HCT116 (cell line): ENCODE data around the gene ASCC1.

Experiments used
- CTCF ChIP-seq, 3 experiments: fragments of 200-600 bp in 1 of 3; sonication (generic) in 1 of 3; IDR thresholded peaks in 2 of 3; conservative IDR thresholded peaks in 1 of 3; 2 replicates each; pipeline ENCODE4 v1.5.1; 2012 to 2017; ENCODE audit warnings: low read depth in 2 of 3, low read length in 2 of 3, antibody characterized with exemption in 1 of 3, borderline replicate concordance in 1 of 3, control low read depth in 1 of 3, mild to moderate bottlenecking in 1 of 3, mixed read lengths in 1 of 3, mixed run types in 1 of 3, moderate library complexity in 1 of 3; ENCODE audit not compliant: insufficient read depth in 1 of 3
- EZH2 ChIP-seq: fragments of 200-600 bp; sonication (generic); IDR thresholded peaks from 2 replicates; pipeline ENCODE4 v1.6.1; 2017; ENCODE audit warnings: antibody characterized with exemption, mixed run types
- MAX ChIP-seq: IDR thresholded peaks from 2 replicates; pipeline ENCODE4 v1.6.1; 2012
- POLR2A ChIP-seq: IDR thresholded peaks from 2 replicates; pipeline ENCODE4 v1.7.0; 2011; ENCODE audit warnings: borderline replicate concordance; ENCODE audit not compliant: insufficient read depth, insufficient read length; ENCODE audit errors: extremely low read depth
- RAD21 ChIP-seq: IDR thresholded peaks from 2 replicates; pipeline ENCODE4 v1.6.1; 2012; ENCODE audit warnings: low read depth, mild to moderate bottlenecking

GRCh38 chr10:72218726-72219125 is 2.6 kb upstream of the ASCC1 start:
- TF ChIP-seq MAX (no peak), CTCF (IDR thresholded peaks at IDR 0.05 in 2 of 3, conservative IDR thresholded peaks at IDR 0.05 in 1 of 3; ENCODE audit: borderline replicate concordance in 1 of 3, insufficient read depth in 1 of 3, low read depth in 2 of 3, low read length in 2 of 3) (no peak), RAD21 (no peak), POLR2A (no peak), EZH2 (no peak)
